C4-2B (cell line): ENCODE measurements around the gene OR10A2.

Experiments used
- CTCF ChIP-seq: fragments of 450-650 bp; conservative IDR thresholded peaks from 2 replicates; pipeline ENCODE4 v1.5.1; 2017; ENCODE audit warnings: mild to moderate bottlenecking
- ZFX ChIP-seq: fragments of 450-650 bp; IDR thresholded peaks from 2 replicates; pipeline ENCODE4 v1.6.1; 2017

- no peak for TF ChIP-seq CTCF
- TF ChIP-seq ZFX = no peak
Measured at GRCh38 chr11:6845383-6845782, 17.5 kb upstream of the OR10A2 start, which contains the start of gene OR10A5.
